DOHH2 (cell line): ENCODE measurements around the gene TRIM28.
"Not testable (repeated sequence)": the region's sequence is repeated elsewhere in the genome, so short reads cannot be mapped to it uniquely, and the experiment has no call there.

Source experiments
- H3F3A ChIP-seq: fragments of 200-600 bp; sonication (generic), shearing (Covaris generic); 2 replicates; pipeline ENCODE4 v1.6.0; 2016; ENCODE audit warnings: antibody characterized with exemption, mild to moderate bottlenecking; ENCODE audit not compliant: control insufficient read depth, insufficient read depth
- H3K27ac ChIP-seq: fragments of 200-600 bp; sonication (generic); 2 replicates; pipeline ENCODE4 v1.5.1; 2014; ENCODE audit warnings: low read depth, mild to moderate bottlenecking, low read length, moderate library complexity
- H3K27me3 ChIP-seq: fragments of 200-600 bp; sonication (generic); 2 replicates; pipeline ENCODE4 v1.6.1; 2014; ENCODE audit warnings: mild to moderate bottlenecking, low read length, mixed read lengths; ENCODE audit not compliant: control insufficient read depth
- H3K36me3 ChIP-seq: fragments of 200-600 bp; sonication (generic); 2 replicates; pipeline ENCODE4 v1.6.1; 2014; ENCODE audit warnings: mild to moderate bottlenecking, low read length, moderate library complexity, mixed read lengths; ENCODE audit not compliant: control insufficient read depth
- H3K4me1 ChIP-seq: fragments of 200-600 bp; sonication (generic); 2 replicates; pipeline ENCODE4 v1.6.1; 2014; ENCODE audit warnings: mild to moderate bottlenecking, low read length, mixed read lengths; ENCODE audit not compliant: control insufficient read depth
- H3K4me2 ChIP-seq: fragments of 200-600 bp; sonication (generic); 2 replicates; pipeline ENCODE4 v1.6.0; 2014; ENCODE audit warnings: mild to moderate bottlenecking, low read length, moderate library complexity
- H3K4me3 ChIP-seq: fragments of 200-600 bp; sonication (generic); 2 replicates; pipeline ENCODE4 v1.5.1; 2014; ENCODE audit warnings: mild to moderate bottlenecking, low read length, mixed read lengths
- H3K79me2 ChIP-seq: fragments of 200-600 bp; sonication (generic); 2 replicates; pipeline ENCODE4 v1.6.1; 2014; ENCODE audit warnings: mild to moderate bottlenecking, low read length, mixed read lengths; ENCODE audit not compliant: control insufficient read depth
- H3K9me2 ChIP-seq: fragments of 200-600 bp; sonication (generic); replicated peaks from 2 replicates; pipeline ENCODE4 v1.6.1; 2014; ENCODE audit warnings: mild to moderate bottlenecking, low read length, mixed read lengths; ENCODE audit not compliant: control insufficient read depth
- H3K9me3 ChIP-seq: fragments of 200-600 bp; sonication (generic); 2 replicates; pipeline ENCODE4 v1.6.1; 2014; ENCODE audit warnings: antibody characterized with exemption, low read length, mixed read lengths; ENCODE audit not compliant: control insufficient read depth, insufficient read depth
- H4K20me1 ChIP-seq: fragments of 200-600 bp; sonication (generic); 2 replicates; pipeline ENCODE4 v1.6.0; 2014; ENCODE audit warnings: low read depth, mild to moderate bottlenecking, antibody characterized with exemption, low read length, moderate library complexity; ENCODE audit not compliant: control insufficient read depth, insufficient read depth
- EZH2phosphoT487 ChIP-seq: fragments of 200-600 bp; sonication (generic); IDR thresholded peaks from 2 replicates; pipeline ENCODE4 v1.6.1; 2017; ENCODE audit warnings: borderline replicate concordance, mild to moderate bottlenecking, antibody characterized with exemption, low read length, moderate library complexity, mixed read lengths
- TF ChIP-seq, protein P1 (sequence below): fragments of 200-600 bp; sonication (generic); IDR thresholded peaks from one replicate; pipeline ENCODE4 v1.5.1; 2014; ENCODE audit warnings: antibody characterized with exemption, mild to moderate bottlenecking, low read depth, low read length; ENCODE audit not compliant: poor library complexity, severe bottlenecking

The TRIM28 gene

DNA sequence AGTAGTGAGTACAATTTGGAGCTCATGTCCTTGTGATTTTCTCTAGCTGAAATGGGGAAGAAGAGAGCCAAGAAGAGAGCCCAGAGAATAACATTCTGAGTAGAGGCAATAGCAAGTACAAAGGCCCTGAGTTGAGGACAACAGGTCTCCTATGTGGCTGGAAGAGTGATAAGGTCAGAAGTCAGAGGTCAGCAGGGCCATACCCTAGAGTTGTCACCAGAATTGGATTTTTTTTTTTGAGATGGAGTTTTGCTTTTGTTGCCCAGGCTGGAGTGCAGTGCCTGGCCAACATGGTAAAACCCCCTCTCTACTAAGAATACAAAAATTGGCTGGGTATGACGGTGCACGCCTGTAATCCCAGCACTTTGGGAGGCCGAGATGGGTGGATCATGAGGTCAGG, 8.0 kb upstream of the TRIM28 start:
- Histone ChIP-seq H3K27ac (no peak overlapping the region), H3K4me2 (no peak overlapping the region), H3K4me3 (no peak overlapping the region), H3K27me3 (peaks cover 9% of the 10 kb centered on the region), H3K36me3 (no peaks in the 10 kb centered on the region), H3K9me3 (no peaks in the 10 kb centered on the region), H3K9me2 (no peaks in the 10 kb centered on the region), H3K4me1 (peaks cover 24% of the 10 kb centered on the region), H4K20me1 (no peaks in the 10 kb centered on the region), H3K79me2 (no peaks in the 10 kb centered on the region), H3F3A (peaks cover 2% of the 10 kb centered on the region; the same call in 1 of the 2 replicates)
- TF ChIP-seq, protein P1, sequence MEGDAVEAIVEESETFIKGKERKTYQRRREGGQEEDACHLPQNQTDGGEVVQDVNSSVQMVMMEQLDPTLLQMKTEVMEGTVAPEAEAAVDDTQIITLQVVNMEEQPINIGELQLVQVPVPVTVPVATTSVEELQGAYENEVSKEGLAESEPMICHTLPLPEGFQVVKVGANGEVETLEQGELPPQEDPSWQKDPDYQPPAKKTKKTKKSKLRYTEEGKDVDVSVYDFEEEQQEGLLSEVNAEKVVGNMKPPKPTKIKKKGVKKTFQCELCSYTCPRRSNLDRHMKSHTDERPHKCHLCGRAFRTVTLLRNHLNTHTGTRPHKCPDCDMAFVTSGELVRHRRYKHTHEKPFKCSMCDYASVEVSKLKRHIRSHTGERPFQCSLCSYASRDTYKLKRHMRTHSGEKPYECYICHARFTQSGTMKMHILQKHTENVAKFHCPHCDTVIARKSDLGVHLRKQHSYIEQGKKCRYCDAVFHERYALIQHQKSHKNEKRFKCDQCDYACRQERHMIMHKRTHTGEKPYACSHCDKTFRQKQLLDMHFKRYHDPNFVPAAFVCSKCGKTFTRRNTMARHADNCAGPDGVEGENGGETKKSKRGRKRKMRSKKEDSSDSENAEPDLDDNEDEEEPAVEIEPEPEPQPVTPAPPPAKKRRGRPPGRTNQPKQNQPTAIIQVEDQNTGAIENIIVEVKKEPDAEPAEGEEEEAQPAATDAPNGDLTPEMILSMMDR: no peak
- no peak for TF ChIP-seq EZH2phosphoT487

DNA sequence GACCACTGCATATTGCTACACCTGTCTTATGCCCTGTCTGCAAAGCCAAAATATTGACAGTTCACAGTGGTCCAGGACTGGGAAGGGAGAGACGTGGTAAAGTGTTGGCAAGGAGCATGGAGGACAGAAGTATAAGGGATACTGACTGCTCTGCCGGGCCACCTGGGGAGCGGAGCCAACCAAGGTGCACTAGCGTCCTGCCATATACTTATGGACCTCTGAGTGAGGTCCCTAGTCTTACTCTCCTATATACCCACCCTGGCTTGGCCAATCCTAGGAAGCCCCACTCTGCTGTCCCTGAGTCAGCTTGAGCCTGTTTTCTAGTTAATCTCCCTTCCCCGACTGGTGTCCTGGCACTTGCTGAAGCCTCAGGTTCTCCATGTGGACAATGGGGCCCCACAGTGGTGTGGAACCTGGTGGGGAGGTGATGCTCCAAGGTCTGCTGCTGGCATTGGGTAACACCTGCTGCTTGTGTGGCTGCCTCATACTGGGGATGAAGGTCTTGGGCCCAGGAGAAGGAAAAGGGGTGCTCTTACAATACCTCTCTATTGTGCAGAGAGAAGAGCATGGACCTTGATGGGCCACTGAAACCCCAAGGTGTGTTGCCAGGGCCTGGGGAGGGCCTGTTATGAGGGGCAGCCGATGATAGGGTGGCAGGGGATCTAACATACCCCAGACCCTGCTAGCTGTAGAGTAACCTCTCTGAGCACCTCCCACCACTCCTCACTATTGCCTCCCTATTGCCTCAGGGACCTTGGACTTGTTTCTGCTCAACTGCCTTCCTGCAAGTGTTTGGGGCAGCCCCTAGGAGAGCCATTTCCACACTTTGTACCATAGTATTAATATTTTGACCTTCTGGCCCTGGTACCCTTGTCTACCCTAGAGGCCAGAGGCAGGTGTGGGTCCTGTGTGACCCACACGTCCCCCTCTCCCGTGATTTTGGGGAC, 6.7 kb upstream of the TRIM28 start:
- no peak overlapping the region for H3K27ac ChIP-seq
- H3K4me1 ChIP-seq: peaks cover 11% of the 10 kb centered on the region
- H3K27me3 ChIP-seq: peaks cover 9% of the 10 kb centered on the region
- peaks cover 2% of the 10 kb centered on the region; the same call in 1 of the 2 replicates for H3F3A ChIP-seq
- H3K4me2 ChIP-seq: no peak overlapping the region
- H3K36me3 ChIP-seq: no peaks in the 10 kb centered on the region
- no peaks in the 10 kb centered on the region for H4K20me1 ChIP-seq
- H3K9me2 ChIP-seq: no peaks in the 10 kb centered on the region
- no peak overlapping the region for H3K4me3 ChIP-seq
- no peaks in the 10 kb centered on the region for H3K9me3 ChIP-seq
- TF ChIP-seq EZH2phosphoT487: no peak
- TF ChIP-seq, protein P1: no peak
- H3K79me2 ChIP-seq: no peaks in the 10 kb centered on the region

GRCh38 chr19:58538257-58539168, 5.4 kb upstream of the TRIM28 start:
- H3K4me3 ChIP-seq: peak overlapping the region; percentile 37
- peaks cover 16% of the 10 kb centered on the region for H3K4me1 ChIP-seq
- H3K4me2 ChIP-seq: peak overlapping the region; percentile 52
- peaks cover 9% of the 10 kb centered on the region for H3K27me3 ChIP-seq
- TF ChIP-seq EZH2phosphoT487: no peak
- TF ChIP-seq, protein P1: no peak
- H3K9me3 ChIP-seq: no peaks in the 10 kb centered on the region
- no peaks in the 10 kb centered on the region for H3K36me3 ChIP-seq
- peaks cover 3% of the 10 kb centered on the region for H3F3A ChIP-seq
- H3K79me2 ChIP-seq: no peaks in the 10 kb centered on the region
- H4K20me1 ChIP-seq: no peaks in the 10 kb centered on the region
- H3K27ac ChIP-seq: no peak overlapping the region
- no peaks in the 10 kb centered on the region for H3K9me2 ChIP-seq

GRCh38 chr19:58539169-58539559, 4.7 kb upstream of the TRIM28 start:
- H3K4me2 ChIP-seq, H3F3A ChIP-seq, H3K4me3 ChIP-seq, H3K27ac ChIP-seq, H4K20me1 ChIP-seq, H3K9me3 ChIP-seq, H3K79me2 ChIP-seq, H3K36me3 ChIP-seq, H3K9me2 ChIP-seq, H3K27me3 ChIP-seq: not testable (repeated sequence)
- H3K4me1 ChIP-seq: peaks cover 19% of the 10 kb centered on the region

DNA sequence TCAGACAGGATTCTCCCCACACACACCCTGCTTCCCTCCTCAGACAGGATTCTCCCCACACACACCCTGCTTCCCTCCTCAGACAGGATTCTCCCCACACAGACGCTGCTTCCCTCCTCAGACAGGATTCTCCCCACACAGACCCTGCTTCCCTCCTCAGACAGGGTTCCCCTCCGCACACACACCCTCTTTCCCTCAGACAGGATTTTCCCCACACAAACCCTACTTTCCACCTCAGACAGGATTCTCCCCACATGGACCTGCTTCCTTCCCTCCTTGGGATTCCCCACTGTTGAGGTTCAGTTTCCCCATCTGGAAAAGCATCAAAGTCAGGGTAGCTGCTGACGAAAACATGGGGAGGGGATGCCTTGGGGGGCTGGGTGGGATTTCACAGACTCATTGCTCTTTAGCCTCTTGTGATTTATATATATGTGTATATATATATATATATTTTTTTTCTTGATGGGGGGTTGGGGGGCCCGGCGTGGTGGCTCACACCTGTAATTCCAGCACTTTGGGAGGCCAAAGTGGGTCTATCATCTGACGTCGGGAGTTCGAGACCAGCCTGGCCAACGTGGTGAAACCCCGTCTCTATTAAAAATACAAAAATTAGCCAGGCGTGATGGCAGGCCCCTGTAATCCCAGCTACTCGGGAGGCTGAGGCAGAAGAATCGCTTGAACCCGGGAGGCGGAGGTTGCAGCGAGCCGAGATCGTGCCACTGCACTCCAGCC, 1.1 kb upstream of the TRIM28 start:
- Histone ChIP-seq H3K79me2 (peaks cover 33% of the 10 kb centered on the region), H4K20me1 (peaks cover 26% of the 10 kb centered on the region), H3K4me2 (peak overlapping the region; percentile 82), H3K36me3 (peaks cover 31% of the 10 kb centered on the region), H3F3A (peaks cover 17% of the 10 kb centered on the region), H3K4me1 (peaks cover 36% of the 10 kb centered on the region), H3K4me3 (peak overlapping the region; percentile 81)
- not testable (repeated sequence) for H3K9me2 ChIP-seq, H3K27ac ChIP-seq, H3K27me3 ChIP-seq, H3K9me3 ChIP-seq
